Breast epithelium (tissue), 4 donors: ENCODE data around the gene OR10H1. TPM values are rescaled to one million over a fixed set of nuclear protein-coding genes. Genes with fewer than 3 reads are reported as not detected.

Source experiments
- DNase-seq, 2 donors: peaks; one replicate each; pipeline ENCODE4 v3.0.0-alpha.2; 2019; ENCODE audit warnings: low spot score in 2 of 2
- H3K27ac ChIP-seq, 2 donors: fragments of 200-600 bp; sonication (generic) in 1 of 2; one replicate each; pipeline ENCODE4 v1.5.1; 2016 to 2019; ENCODE audit warnings: mild to moderate bottlenecking in 1 of 2
- H3K27me3 ChIP-seq, 2 donors: fragments of 200-600 bp; sonication (generic) in 1 of 2; one replicate each; pipeline versions ENCODE4 v1.5.1 to v1.6.0; 2017 to 2019; ENCODE audit warnings: control low read depth in 1 of 2, mild to moderate bottlenecking in 1 of 2
- H3K36me3 ChIP-seq: fragments of 200-600 bp; one replicate; pipeline ENCODE4 v1.5.1; 2019
- H3K4me1 ChIP-seq, 2 donors: fragments of 200-600 bp; sonication (generic); one replicate each; pipeline ENCODE4 v1.5.1; 2016 to 2019; ENCODE audit warnings: control low read depth in 1 of 2
- H3K4me3 ChIP-seq, 3 donors: fragments of 200-600 bp; sonication (generic); 1 replicate in 2 of 3; 2 replicates in 1 of 3; pipeline ENCODE4 v1.5.1; 2016 to 2019; ENCODE audit warnings: mild to moderate bottlenecking in 3 of 3, moderate library complexity in 2 of 3
- H3K9me3 ChIP-seq, 2 donors: fragments of 200-600 bp; sonication (generic) in 1 of 2; one replicate each; pipeline ENCODE4 v1.5.1; 2016 to 2019; ENCODE audit warnings: control low read depth in 1 of 2
- POLR2A ChIP-seq: fragments of 450-650 bp; IDR thresholded peaks from one replicate; pipeline ENCODE4 v1.6.1; 2016; ENCODE audit warnings: antibody characterized with exemption, mild to moderate bottlenecking, moderate library complexity
- POLR2AphosphoS5 ChIP-seq, 3 donors: sonication (generic); formaldehyde crosslinking; IDR thresholded peaks; one replicate each; pipeline ENCODE4 v1.6.1; 2017; ENCODE audit warnings: antibody characterized with exemption in 3 of 3
- intact Hi-C: fragments of 100-400 bp; cut with DNase I; formaldehyde crosslinking; loops from one replicate; pipeline ENCODE4 v1.15.1; 2023; ENCODE audit warnings: low total_unique reads
- total RNA-seq, 3 donors: library from RNA; depleted of rRNA; stranded (reverse); fragments of >200 nt; gene quantifications; one replicate each; pipeline ENCODE4 v1.1.0, GENCODE V29; 2016
- TF ChIP-seq, protein P1 (sequence below), 3 donors: fragments of 450-650 bp; IDR thresholded peaks; one replicate each; pipeline ENCODE4 v1.5.1; 2016 to 2017; ENCODE audit warnings: antibody characterized with exemption in 3 of 3, mild to moderate bottlenecking in 3 of 3, moderate library complexity in 3 of 3

OR10H1 gene
- total RNA-seq, 3 donors from 2014 or later = not detected

DNA sequence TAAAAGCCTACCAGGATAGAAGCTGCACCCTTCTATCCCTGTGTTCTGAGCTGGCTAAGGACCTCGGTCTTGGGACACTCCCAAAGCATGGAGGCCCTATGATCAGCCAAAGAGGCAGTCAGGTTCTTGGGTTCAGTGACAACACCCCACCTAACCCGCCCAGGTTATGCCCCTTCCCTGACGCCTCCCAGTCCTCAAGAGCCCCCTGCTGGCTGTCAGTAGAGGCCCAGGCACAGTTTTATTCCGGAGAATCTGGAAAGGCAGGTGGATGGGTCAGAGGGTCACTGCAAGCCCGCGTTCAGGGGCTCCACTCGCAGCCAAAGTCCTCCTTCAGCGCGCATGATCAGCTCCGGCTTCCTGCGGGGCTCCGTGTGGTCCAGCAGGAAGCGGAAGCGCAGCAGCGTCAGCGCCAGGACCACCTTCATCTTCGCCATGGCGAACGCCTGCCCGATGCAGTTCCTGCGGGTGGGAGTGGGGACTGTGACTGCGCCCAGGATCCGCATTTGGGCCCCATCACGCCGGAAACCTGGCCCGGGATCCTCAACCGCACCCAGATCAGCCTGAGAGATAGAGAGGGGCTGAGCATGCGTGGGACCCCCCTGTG lies 55.4 kb downstream of the OR10H1 start:
- H3K4me3 ChIP-seq = no peak overlapping the region
- no peaks in the 10 kb centered on the region for H3K27me3 ChIP-seq
- H3K9me3 ChIP-seq = no peaks in the 10 kb centered on the region
- intact Hi-C loops = no loop called here
- TF ChIP-seq POLR2A (no peak), POLR2AphosphoS5 (IDR thresholded peaks at IDR 0.05) (no peak)
- TF ChIP-seq, protein P1, sequence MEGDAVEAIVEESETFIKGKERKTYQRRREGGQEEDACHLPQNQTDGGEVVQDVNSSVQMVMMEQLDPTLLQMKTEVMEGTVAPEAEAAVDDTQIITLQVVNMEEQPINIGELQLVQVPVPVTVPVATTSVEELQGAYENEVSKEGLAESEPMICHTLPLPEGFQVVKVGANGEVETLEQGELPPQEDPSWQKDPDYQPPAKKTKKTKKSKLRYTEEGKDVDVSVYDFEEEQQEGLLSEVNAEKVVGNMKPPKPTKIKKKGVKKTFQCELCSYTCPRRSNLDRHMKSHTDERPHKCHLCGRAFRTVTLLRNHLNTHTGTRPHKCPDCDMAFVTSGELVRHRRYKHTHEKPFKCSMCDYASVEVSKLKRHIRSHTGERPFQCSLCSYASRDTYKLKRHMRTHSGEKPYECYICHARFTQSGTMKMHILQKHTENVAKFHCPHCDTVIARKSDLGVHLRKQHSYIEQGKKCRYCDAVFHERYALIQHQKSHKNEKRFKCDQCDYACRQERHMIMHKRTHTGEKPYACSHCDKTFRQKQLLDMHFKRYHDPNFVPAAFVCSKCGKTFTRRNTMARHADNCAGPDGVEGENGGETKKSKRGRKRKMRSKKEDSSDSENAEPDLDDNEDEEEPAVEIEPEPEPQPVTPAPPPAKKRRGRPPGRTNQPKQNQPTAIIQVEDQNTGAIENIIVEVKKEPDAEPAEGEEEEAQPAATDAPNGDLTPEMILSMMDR (IDR thresholded peaks at IDR 0.05) = no peak
- H3K4me1 ChIP-seq = no peaks in the 10 kb centered on the region
- no peak overlapping the region for H3K27ac ChIP-seq
- no peak for DNase-seq
- H3K36me3 ChIP-seq = no peaks in the 10 kb centered on the region

DNA sequence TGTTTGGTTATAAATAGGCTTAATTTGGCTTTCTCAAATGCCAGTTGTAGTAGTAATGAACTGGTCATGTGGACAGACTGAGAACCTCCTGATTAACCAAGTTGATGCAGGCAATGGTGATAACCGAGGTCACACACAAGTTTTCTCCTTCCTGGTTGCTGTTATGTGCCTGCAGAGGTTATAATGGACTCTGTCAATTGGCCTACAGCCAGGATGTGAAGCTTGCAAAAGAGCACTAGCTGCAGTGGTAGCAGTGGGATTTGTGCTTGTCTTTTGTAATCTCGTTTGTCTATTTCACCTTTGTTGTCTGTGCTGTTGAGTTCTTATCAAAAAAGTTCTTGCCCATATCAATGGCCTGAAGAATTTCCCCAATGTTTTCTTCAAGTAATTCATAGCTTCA lies 57.1 kb downstream of the OR10H1 start:
- H3K4me3 ChIP-seq = no peak overlapping the region
- intact Hi-C loops = no loop called here
- no peak for DNase-seq
- H3K9me3 ChIP-seq = no peaks in the 10 kb centered on the region
- no peaks in the 10 kb centered on the region for H3K36me3 ChIP-seq
- H3K4me1 ChIP-seq = no peaks in the 10 kb centered on the region
- TF ChIP-seq POLR2AphosphoS5 (IDR thresholded peaks at IDR 0.05) (no peak), POLR2A (no peak)
- TF ChIP-seq, protein P1 (IDR thresholded peaks at IDR 0.05) = no peak
- H3K27ac ChIP-seq = no peak overlapping the region
- H3K27me3 ChIP-seq = no peaks in the 10 kb centered on the region

Other genes with a start within 250 kb of the OR10H1 start
- gene CYP4F8, start 200.4 kb downstream of the OR10H1 start, total RNA-seq = 1 to 10 TPM in 2 of 3 donors, not detected in 1; 2.6 to 5.0 TPM
- under 1 TPM in 2 of 3 donors, not detected in 1; 0.16 to 0.44 TPM for gene CYP4F3, start 174.8 kb downstream of the OR10H1 start, total RNA-seq
- 1 to 10 TPM; 3.5 to 8.8 (median 5.6) TPM for gene CYP4F12, start 142.6 kb downstream of the OR10H1 start, total RNA-seq
- not detected for gene OR10H2, start 87.6 kb downstream of the OR10H1 start, total RNA-seq
- gene OR10H3, start 77.7 kb downstream of the OR10H1 start, total RNA-seq = not detected
- not detected for gene OR10H5, start 28.0 kb downstream of the OR10H1 start, total RNA-seq
- gene CYP4F2, start 82.4 kb upstream of the OR10H1 start, total RNA-seq = under 1 TPM in 1 of 3 donors, not detected in 2; under 0.01 TPM
- 1 to 10 TPM in 2 of 3 donors, under 1 TPM in 1; 0.16 to 8.8 (median 3.1) TPM for gene CYP4F11, start 118.9 kb upstream of the OR10H1 start, total RNA-seq
- gene OR10H4, start 133.3 kb upstream of the OR10H1 start, total RNA-seq = not detected